Thyroid gland (tissue), 4 donors: ENCODE data around the gene ZNF423.

Experiments used
- POLR2A ChIP-seq, 2 donors: fragments of 450-650 bp; IDR thresholded peaks; one replicate each; pipeline ENCODE4 v1.6.1; 2017; ENCODE audit warnings: antibody characterized with exemption in 2 of 2, mild to moderate bottlenecking in 2 of 2, moderate library complexity in 1 of 2
- TF ChIP-seq, protein P1 (sequence below), 6 experiments: fragments of 200-600 bp in 3 of 6; fragments of 450-650 bp in 3 of 6; sonication (generic) in 3 of 6; IDR thresholded peaks; one replicate each; pipeline ENCODE4 v1.5.1; 2016 to 2019; ENCODE audit warnings: antibody characterized with exemption in 6 of 6, mild to moderate bottlenecking in 2 of 6, inconsistent platforms in 1 of 6, moderate library complexity in 1 of 6

DNA sequence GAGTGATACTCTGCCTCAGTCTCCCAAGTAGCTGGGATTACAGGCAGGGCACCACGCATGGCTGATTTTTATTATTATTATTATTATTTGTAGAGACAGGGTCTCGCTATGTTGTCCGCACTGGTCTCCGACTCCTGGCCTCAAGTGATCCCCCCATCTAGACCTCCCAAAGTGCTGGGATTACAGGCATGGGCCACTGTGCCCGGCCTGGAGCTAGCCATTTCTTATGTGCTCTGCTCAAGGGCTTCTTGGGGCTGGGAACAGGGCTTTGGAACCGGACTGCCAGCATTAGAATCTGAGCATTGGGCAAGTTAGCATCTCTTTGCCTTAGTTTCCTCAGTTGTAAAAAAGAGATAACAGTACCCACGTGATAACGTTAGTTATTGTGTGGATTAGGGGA, 371.0 kb downstream of the ZNF423 start:
- no peak for TF ChIP-seq POLR2A (IDR thresholded peaks at IDR 0.05)
- TF ChIP-seq, protein P1, sequence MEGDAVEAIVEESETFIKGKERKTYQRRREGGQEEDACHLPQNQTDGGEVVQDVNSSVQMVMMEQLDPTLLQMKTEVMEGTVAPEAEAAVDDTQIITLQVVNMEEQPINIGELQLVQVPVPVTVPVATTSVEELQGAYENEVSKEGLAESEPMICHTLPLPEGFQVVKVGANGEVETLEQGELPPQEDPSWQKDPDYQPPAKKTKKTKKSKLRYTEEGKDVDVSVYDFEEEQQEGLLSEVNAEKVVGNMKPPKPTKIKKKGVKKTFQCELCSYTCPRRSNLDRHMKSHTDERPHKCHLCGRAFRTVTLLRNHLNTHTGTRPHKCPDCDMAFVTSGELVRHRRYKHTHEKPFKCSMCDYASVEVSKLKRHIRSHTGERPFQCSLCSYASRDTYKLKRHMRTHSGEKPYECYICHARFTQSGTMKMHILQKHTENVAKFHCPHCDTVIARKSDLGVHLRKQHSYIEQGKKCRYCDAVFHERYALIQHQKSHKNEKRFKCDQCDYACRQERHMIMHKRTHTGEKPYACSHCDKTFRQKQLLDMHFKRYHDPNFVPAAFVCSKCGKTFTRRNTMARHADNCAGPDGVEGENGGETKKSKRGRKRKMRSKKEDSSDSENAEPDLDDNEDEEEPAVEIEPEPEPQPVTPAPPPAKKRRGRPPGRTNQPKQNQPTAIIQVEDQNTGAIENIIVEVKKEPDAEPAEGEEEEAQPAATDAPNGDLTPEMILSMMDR (IDR thresholded peaks at IDR 0.05), result no peak
